Stimulated activated CD4-positive, alpha-beta T cell treated with anti-CD3 and anti-CD28 coated beads, Interleukin-2, amount 100 ng/mL, for 4 hours (primary cell): ENCODE measurements around the gene ERC1.

ENCODE experiments used
- DNase-seq: peaks from one replicate; pipeline ENCODE4 v3.0.0-alpha.2; 2020; ENCODE audit warnings: low read depth

Gene ERC1

GRCh38 chr12:1539135-1539534, 548.1 kb downstream of the ERC1 start:
- no peak for DNase-seq

DNA sequence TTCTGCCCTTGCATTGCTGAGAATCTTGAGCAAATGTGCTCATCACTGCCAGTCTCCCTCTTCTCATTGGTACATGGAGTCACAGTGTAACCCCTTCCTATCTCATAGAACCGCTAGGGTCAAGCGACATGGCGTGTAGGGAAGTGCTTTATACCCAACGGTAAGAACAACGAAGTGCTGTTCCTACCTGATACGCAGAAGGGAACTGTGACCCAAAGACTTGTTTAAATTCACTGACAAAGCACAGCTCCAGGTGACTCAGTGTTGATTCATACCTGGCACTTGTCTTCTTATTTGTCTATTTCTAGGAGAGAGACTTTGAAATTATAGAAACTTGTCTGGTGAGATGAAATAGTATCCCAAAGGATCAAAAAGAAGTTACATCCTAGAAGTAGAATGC, 549.7 kb downstream of the ERC1 start:
- no peak for DNase-seq

- no peak for DNase-seq
Observed at GRCh38 chr12:1542599-1542998, 551.6 kb downstream of the ERC1 start.

DNA sequence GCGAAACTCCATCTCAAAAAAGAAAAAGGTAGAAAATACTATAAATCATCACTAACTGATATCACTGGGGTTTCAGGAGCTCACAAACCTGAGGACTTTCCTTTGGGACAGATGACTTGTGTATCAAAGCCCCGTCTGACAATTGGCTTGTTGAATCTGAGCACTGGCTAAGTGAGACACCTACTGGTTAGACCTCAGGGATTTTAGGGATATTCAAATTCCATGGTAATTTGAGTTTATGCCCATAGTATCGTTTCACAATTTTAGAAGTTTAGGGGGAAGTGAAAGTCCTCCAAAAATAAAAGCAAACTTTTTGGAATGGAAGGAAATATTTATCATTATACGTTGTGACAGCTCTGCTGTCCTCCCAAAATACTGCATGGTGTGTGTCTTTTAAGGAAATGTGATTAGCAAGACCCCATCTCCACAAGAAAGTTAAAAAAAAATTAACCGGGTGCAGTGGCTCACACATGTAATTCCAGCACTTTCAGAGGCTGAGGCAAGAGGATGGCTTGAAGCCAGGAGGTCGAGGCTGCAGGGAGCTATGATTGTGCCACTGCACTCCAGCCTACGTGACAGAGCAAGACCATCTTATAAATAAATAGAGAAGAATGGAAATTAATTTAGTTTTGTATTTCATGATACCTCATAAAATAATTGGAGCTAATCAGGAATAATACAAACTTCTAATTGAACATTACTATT, 554.1 kb downstream of the ERC1 start:
- no peak for DNase-seq
